Hepatocyte (in vitro differentiated cells): ENCODE results near the gene RASAL1. TPM values are rescaled to one million over a fixed set of nuclear protein-coding genes. Genes with fewer than 3 reads are reported as not detected.

Source experiments
- DNase-seq: peaks from one replicate; pipeline ENCODE4 v3.0.0-alpha.2; 2016; ENCODE audit warnings: low spot score
- H2AFZ ChIP-seq: fragments of 200-600 bp; sonication (generic); 2 replicates; pipeline ENCODE4 v1.6.0; 2016; ENCODE audit warnings: antibody characterized with exemption, mild to moderate bottlenecking
- H3K27ac ChIP-seq: fragments of 200-600 bp; sonication (generic); 2 replicates; pipeline ENCODE4 v1.5.1; 2016; ENCODE audit warnings: mild to moderate bottlenecking
- H3K27me3 ChIP-seq: fragments of 200-600 bp; sonication (generic); 2 replicates; pipeline ENCODE4 v1.6.1; 2016
- H3K36me3 ChIP-seq: fragments of 200-600 bp; sonication (generic); replicated peaks from 2 replicates; pipeline ENCODE4 v1.5.1; 2016; ENCODE audit warnings: low read depth; ENCODE audit not compliant: insufficient read depth
- H3K4me1 ChIP-seq: fragments of 200-600 bp; sonication (generic); 2 replicates; pipeline ENCODE4 v1.5.1; 2016; ENCODE audit warnings: mild to moderate bottlenecking, moderate library complexity; ENCODE audit not compliant: insufficient read depth
- H3K4me2 ChIP-seq: fragments of 200-600 bp; sonication (generic); 2 replicates; pipeline ENCODE4 v1.6.0; 2016
- H3K4me3 ChIP-seq: fragments of 200-600 bp; sonication (generic); 2 replicates; pipeline ENCODE4 v1.5.1; 2016; ENCODE audit warnings: mild to moderate bottlenecking
- H3K79me2 ChIP-seq: fragments of 200-600 bp; sonication (generic); 2 replicates; pipeline ENCODE4 v1.6.0; 2017; ENCODE audit warnings: mild to moderate bottlenecking
- H3K9me2 ChIP-seq: fragments of 200-600 bp; sonication (generic); replicated peaks from 2 replicates; pipeline ENCODE4 v1.6.0; 2017; ENCODE audit warnings: mild to moderate bottlenecking; ENCODE audit not compliant: insufficient read depth
- H3K9me3 ChIP-seq: fragments of 200-600 bp; sonication (generic); 2 replicates; pipeline ENCODE4 v1.5.1; 2016; ENCODE audit warnings: low read depth, mild to moderate bottlenecking
- H4K20me1 ChIP-seq: fragments of 200-600 bp; sonication (generic); 2 replicates; pipeline ENCODE4 v1.6.0; 2016; ENCODE audit warnings: mild to moderate bottlenecking; ENCODE audit not compliant: insufficient read depth, poor library complexity, severe bottlenecking
- EZH2 ChIP-seq: fragments of 200-600 bp; sonication (generic); IDR thresholded peaks from 2 replicates; pipeline ENCODE4 v1.6.1; 2016; ENCODE audit warnings: antibody characterized with exemption, mild to moderate bottlenecking, borderline replicate concordance
- EZH2phosphoT487 ChIP-seq: fragments of 200-600 bp; sonication (generic); IDR thresholded peaks from one replicate; pipeline ENCODE4 v1.6.1; 2018; ENCODE audit warnings: antibody characterized with exemption, mild to moderate bottlenecking, low read depth, moderate library complexity; ENCODE audit not compliant: unreplicated experiment, severe bottlenecking
- WGBS: methylation state at CpG from one replicate; pipeline ENCODE4 v1.1.6; 2016; ENCODE audit warnings: low lambda C conversion rate; ENCODE audit errors: missing lambda C conversion rate; 5-methylcytosine and 5-hydroxymethylcytosine counted together
- polyA plus RNA-seq: library from polyadenylated mRNA; unstranded; fragments of >200 nt; fragmentation: Nextera tagmentation; extraction: Ambion mirVana; gene quantifications from 2 replicates; pipeline ENCODE4 v1.2.1, GENCODE V29; 2016
- total RNA-seq: library from RNA; depleted of rRNA; stranded (reverse); fragments of >200 nt; gene quantifications from 2 replicates; pipeline ENCODE4 v1.2.3, GENCODE V29; 2014
- TF ChIP-seq, protein P1 (sequence below): fragments of 200-600 bp; sonication (generic); IDR thresholded peaks from 2 replicates; pipeline ENCODE4 v1.5.1; 2016; ENCODE audit warnings: antibody characterized with exemption, mild to moderate bottlenecking; ENCODE audit not compliant: poor library complexity

RASAL1 gene
- total and polyA plus RNA-seq, 2 experiments from 2014 or later = 0.74 TPM; not detected in 1

DNA sequence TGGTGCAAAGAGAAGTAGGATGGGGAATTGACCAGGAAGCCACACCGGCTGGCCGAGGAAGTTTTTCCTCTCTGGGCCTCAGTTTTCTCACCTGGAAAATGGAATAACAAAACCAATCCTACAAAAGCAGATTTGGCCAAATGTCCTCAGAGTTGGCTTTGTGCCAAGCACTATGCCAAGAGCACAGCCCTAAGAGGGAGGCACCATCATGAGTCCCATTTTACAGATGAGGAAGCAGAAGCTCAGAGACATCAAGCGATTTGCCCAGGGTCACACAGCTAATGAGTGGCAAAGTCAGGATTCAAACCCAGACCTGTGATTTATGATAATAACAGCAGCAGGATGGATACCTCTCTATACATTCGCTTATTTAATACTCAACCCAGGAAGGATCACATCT, 27.3 kb downstream of the RASAL1 start:
- H3K79me2 ChIP-seq = no peaks in the 10 kb centered on the region
- no peak overlapping the region for H3K27ac ChIP-seq
- H3K4me1 ChIP-seq = peaks cover 4% of the 10 kb centered on the region
- H3K36me3 ChIP-seq = no peaks in the 10 kb centered on the region
- H4K20me1 ChIP-seq = no peaks in the 10 kb centered on the region
- WGBS = 96% methylated on average over 4 of the region's 4 CpGs
- H2AFZ ChIP-seq = no peak overlapping the region
- no peak overlapping the region for H3K4me2 ChIP-seq
- TF ChIP-seq, protein P1, sequence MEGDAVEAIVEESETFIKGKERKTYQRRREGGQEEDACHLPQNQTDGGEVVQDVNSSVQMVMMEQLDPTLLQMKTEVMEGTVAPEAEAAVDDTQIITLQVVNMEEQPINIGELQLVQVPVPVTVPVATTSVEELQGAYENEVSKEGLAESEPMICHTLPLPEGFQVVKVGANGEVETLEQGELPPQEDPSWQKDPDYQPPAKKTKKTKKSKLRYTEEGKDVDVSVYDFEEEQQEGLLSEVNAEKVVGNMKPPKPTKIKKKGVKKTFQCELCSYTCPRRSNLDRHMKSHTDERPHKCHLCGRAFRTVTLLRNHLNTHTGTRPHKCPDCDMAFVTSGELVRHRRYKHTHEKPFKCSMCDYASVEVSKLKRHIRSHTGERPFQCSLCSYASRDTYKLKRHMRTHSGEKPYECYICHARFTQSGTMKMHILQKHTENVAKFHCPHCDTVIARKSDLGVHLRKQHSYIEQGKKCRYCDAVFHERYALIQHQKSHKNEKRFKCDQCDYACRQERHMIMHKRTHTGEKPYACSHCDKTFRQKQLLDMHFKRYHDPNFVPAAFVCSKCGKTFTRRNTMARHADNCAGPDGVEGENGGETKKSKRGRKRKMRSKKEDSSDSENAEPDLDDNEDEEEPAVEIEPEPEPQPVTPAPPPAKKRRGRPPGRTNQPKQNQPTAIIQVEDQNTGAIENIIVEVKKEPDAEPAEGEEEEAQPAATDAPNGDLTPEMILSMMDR = no peak
- TF ChIP-seq EZH2 (no peak), EZH2phosphoT487 (no peak)
- no peaks in the 10 kb centered on the region for H3K9me3 ChIP-seq
- H3K9me2 ChIP-seq = no peaks in the 10 kb centered on the region
- H3K4me3 ChIP-seq = no peak overlapping the region
- H3K27me3 ChIP-seq = peaks cover 20% of the 10 kb centered on the region
- no peak for DNase-seq

DNA sequence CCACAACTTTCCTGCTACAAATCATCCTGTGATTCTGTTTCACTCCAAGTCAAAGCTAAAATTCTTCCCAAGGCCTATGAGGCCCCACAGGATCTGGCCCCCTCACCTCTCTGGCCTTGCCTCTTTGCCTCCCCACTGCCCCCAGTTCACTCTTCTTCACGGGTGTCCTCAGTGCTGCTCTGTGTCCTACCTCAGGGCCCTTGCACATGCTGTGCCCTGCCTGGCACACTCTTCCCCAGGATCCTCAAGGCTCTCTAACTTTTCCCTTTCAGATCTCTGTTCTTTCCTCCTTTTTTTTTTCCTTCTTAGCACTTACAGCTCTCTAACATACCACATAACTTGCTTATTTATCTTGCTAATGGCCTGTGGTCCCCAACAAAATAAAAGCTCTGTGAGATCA, 29.2 kb downstream of the RASAL1 start:
- Histone ChIP-seq H3K4me2 (no peak overlapping the region), H3K4me3 (no peak overlapping the region), H3K27ac (no peak overlapping the region), H4K20me1 (no peaks in the 10 kb centered on the region), H2AFZ (no peak overlapping the region), H3K9me3 (no peaks in the 10 kb centered on the region), H3K9me2 (no peaks in the 10 kb centered on the region), H3K27me3 (peaks cover 20% of the 10 kb centered on the region), H3K36me3 (no peaks in the 10 kb centered on the region), H3K79me2 (no peaks in the 10 kb centered on the region), H3K4me1 (peaks cover 4% of the 10 kb centered on the region)
- no peak for TF ChIP-seq EZH2
- no peak for TF ChIP-seq EZH2phosphoT487
- TF ChIP-seq, protein P1 = no peak
- no peak for DNase-seq
- WGBS = 92% methylated on average over 1 of the region's 1 CpG

DNA sequence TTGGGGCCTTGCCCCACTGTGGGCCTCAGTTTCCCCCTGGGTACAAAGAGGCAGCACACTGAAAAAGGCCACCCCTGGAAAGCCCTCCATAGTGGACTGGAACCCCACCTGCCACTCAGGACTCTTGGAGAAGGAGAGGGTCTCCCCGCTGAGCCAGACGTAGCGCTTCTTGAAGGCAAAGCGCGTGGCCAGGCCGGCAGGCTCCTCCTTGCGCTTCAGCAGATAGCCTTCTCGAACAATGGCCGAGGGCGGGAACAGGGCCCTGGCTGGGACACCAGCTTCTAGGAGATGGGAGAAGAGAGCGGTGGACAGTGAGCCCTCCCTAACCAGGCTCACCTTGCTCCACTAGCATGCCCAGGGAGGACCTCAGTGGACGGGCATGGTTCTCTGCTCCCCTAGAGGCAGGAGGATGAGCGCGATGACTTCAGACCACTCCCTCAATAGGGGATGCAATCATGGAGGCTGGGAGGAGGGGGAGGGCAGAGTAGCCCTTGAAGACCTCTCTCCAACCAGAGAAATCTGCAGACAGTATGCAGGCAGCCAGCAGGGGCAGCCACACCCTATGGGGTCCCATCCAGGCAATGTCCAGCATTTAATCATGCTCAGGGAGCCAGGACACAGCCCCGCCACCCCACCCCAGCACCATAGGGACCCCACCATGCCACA, 29.8 kb downstream of the RASAL1 start:
- Histone ChIP-seq H3K36me3 (no peaks in the 10 kb centered on the region), H3K27ac (no peak overlapping the region), H3K79me2 (no peaks in the 10 kb centered on the region), H4K20me1 (no peaks in the 10 kb centered on the region), H3K4me3 (no peak overlapping the region), H3K4me1 (peaks cover 4% of the 10 kb centered on the region), H3K4me2 (no peak overlapping the region), H3K9me2 (no peaks in the 10 kb centered on the region), H2AFZ (no peak overlapping the region), H3K27me3 (peaks cover 20% of the 10 kb centered on the region), H3K9me3 (no peaks in the 10 kb centered on the region)
- DNase-seq = no peak
- WGBS = 83% methylated on average over 15 of the region's 15 CpGs
- TF ChIP-seq EZH2phosphoT487 (no peak), EZH2 (no peak)
- TF ChIP-seq, protein P1 = no peak
